ENCODE measurements around the gene FAIM2. TPM values are rescaled to one million over a fixed set of nuclear protein-coding genes. Genes with fewer than 3 reads are reported as not detected.
A peak's percentile ranks its signal among the peaks of the same experiment; 100 is the strongest.

The FAIM2 gene
- total RNA-seq, 2 donors from 2014 or later = 1.0 to 4.9 TPM

- no peak overlapping the region for H3K4me3 ChIP-seq
- 60 to 75% methylated on average over 5 of the region's 5 CpGs for WGBS, 2 donors
- H3K9me3 ChIP-seq = no peaks in the 10 kb centered on the region
- H3K4me1 ChIP-seq = peaks cover 8% of the 10 kb centered on the region
- H3K36me3 ChIP-seq (replicated peaks in 1 of 2; ENCODE audit: insufficient read depth in 1 of 2, low read depth in 2 of 2) = no peaks in the 10 kb centered on the region
- intact Hi-C loops (cut with DNase I) = no loop called here
- no peak overlapping the region for H3K27ac ChIP-seq
- H3K27me3 ChIP-seq = no peaks in the 10 kb centered on the region
- DNase-seq = no peak
- ATAC-seq = no peak
- no peak for TF ChIP-seq CTCF (IDR thresholded peaks at IDR 0.05)
- no peak for TF ChIP-seq POLR2A (IDR thresholded peaks at IDR 0.05)
These were observed 70.8 kb downstream of the FAIM2 start for GRCh38 chr12:49832836-49833421.

DNA sequence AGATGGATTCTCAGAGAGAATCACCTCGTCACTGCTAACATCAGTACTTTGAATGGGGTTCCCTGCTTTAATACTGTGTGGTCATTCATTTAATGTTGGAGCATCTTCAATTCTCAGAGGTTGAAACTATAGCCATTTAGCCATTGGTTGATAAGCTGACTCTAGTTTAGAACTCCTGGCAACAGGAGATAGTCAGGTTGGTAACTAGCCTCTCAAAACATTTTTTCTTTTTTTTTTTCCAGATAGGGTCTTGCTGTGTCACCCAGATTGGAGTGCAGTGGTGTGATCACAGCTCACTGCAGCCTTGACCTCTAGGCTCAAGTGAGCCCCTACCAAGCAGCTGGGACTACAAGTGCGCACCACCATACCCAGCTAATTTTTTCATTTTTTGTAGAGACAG is 72.0 kb downstream of the FAIM2 start:
- Histone ChIP-seq H3K9me3 (no peaks in the 10 kb centered on the region), H3K27me3 (no peaks in the 10 kb centered on the region), H3K4me1 (peaks cover 18% of the 10 kb centered on the region), H3K4me3 (no peak overlapping the region), H3K27ac (no peak overlapping the region), H3K36me3 (replicated peaks in 1 of 2; ENCODE audit: insufficient read depth in 1 of 2, low read depth in 2 of 2) (no peaks in the 10 kb centered on the region)
- intact Hi-C loops (cut with DNase I) = no loop called here
- WGBS, 2 donors = 81 to 90% methylated on average over 2 of the region's 2 CpGs
- DNase-seq (no peak), ATAC-seq (no peak)
- no peak for TF ChIP-seq CTCF (IDR thresholded peaks at IDR 0.05)
- TF ChIP-seq POLR2A (IDR thresholded peaks at IDR 0.05) = no peak

- intact Hi-C loops (cut with DNase I) = no loop called here
- TF ChIP-seq POLR2A (IDR thresholded peaks at IDR 0.05) (peak; percentile 57 to 79 (median 78)), CTCF (IDR thresholded peaks at IDR 0.05) (no peak)
- peak within 1 kb of the TSS; percentile 71 to 91 (median 82) for H3K27ac ChIP-seq
- ATAC-seq (peak; percentile 96), DNase-seq (peak; percentile 94 to 97 (median 96))
- H3K36me3 ChIP-seq (replicated peaks in 1 of 2; ENCODE audit: insufficient read depth in 1 of 2, low read depth in 2 of 2) = no peaks in the 10 kb centered on the region
- no peaks in the 10 kb centered on the region for H3K27me3 ChIP-seq
- no peaks in the 10 kb centered on the region for H3K9me3 ChIP-seq
- H3K4me1 ChIP-seq = peaks cover 21% of the 10 kb centered on the region
- WGBS, 2 donors = 0 to 1% methylated on average over 34 to 59 of the region's 61 CpGs
- H3K4me3 ChIP-seq = peak within 1 kb of the TSS; percentile 80 to 89
These were observed 75.3 kb downstream of the FAIM2 start, which contains the start of gene NCKAP5L for GRCh38 chr12:49828133-49829091. Gene NCKAP5L (minus strand): TSS chr12:49828413. CDS start chr12:49804044, 24,369 bp downstream.

GRCh38 chr12:49827401-49828099 is 76.2 kb downstream of the FAIM2 start:
- H3K27me3 ChIP-seq = no peaks in the 10 kb centered on the region
- H3K4me1 ChIP-seq = peaks cover 21% of the 10 kb centered on the region
- peak overlapping the region; percentile 80 to 89 for H3K4me3 ChIP-seq
- H3K27ac ChIP-seq = peak overlapping the region; percentile 71 to 91 (median 82)
- no peaks in the 10 kb centered on the region for H3K9me3 ChIP-seq
- peak; percentile 38 for ATAC-seq
- no peak for TF ChIP-seq CTCF (IDR thresholded peaks at IDR 0.05)
- peak in 2 of 3 donors; percentile 37 to 38 for TF ChIP-seq POLR2A (IDR thresholded peaks at IDR 0.05)
- intact Hi-C loops (cut with DNase I) = no loop called here
- WGBS, 2 donors = 0 to 2% methylated on average over 19 to 27 of the region's 38 CpGs
- no peaks in the 10 kb centered on the region for H3K36me3 ChIP-seq (replicated peaks in 1 of 2; ENCODE audit: insufficient read depth in 1 of 2, low read depth in 2 of 2)
- peak; percentile 69 to 79 (median 76) for DNase-seq
